Activated naive CD8-positive, alpha-beta T cell treated with anti-CD3 and anti-CD28 coated beads, Interleukin-2, amount 50 U/mL, for 16 hours (primary cell): ENCODE measurements around the gene FDXACB1.
A peak's percentile ranks its signal among the peaks of the same experiment; 100 is the strongest.

Experiments
- DNase-seq: peaks from one replicate; pipeline ENCODE4 v3.0.0-alpha.2; 2020; ENCODE audit warnings: low read depth, low spot score

FDXACB1 gene

GRCh38 chr11:111878849-111879636 lies at the start of gene FDXACB1, which contains the start of gene CFAP68:
Gene FDXACB1 (minus strand): TSS chr11:111879165. CDS start chr11:111879132, 33 bp downstream.
Gene CFAP68 (plus strand): TSS chr11:111879541. CDS start chr11:111879561, 20 bp downstream.
- DNase-seq = peak; percentile 87

GRCh38 chr11:111926505-111927391 lies 47.8 kb upstream of the FDXACB1 start:
- peak; percentile 90 for DNase-seq

GRCh38 chr11:111925953-111926352 lies 47.0 kb upstream of the FDXACB1 start:
- no peak for DNase-seq

- DNase-seq = no peak
Measured at GRCh38 chr11:111923951-111924350, 45.0 kb upstream of the FDXACB1 start.

GRCh38 chr11:111923351-111923788 lies 44.4 kb upstream of the FDXACB1 start:
- DNase-seq = no peak

- DNase-seq = no peak
Measured at GRCh38 chr11:111922803-111923202, 43.8 kb upstream of the FDXACB1 start.

GRCh38 chr11:111921541-111922230 lies 42.7 kb upstream of the FDXACB1 start:
- DNase-seq = no peak

GRCh38 chr11:111920908-111921307 lies 41.9 kb upstream of the FDXACB1 start:
- DNase-seq = no peak

- no peak for DNase-seq
Measured at GRCh38 chr11:111918390-111919256, 39.7 kb upstream of the FDXACB1 start, which contains the start of gene C11orf52. Gene C11orf52 (plus strand): TSS chr11:111918913. CDS start chr11:111918973, 60 bp downstream.

- DNase-seq = no peak
Measured at GRCh38 chr11:111917788-111918187, 38.8 kb upstream of the FDXACB1 start.

GRCh38 chr11:111917312-111917711 lies 38.3 kb upstream of the FDXACB1 start:
- no peak for DNase-seq

- DNase-seq = no peak
Measured at GRCh38 chr11:111916768-111917167, 37.8 kb upstream of the FDXACB1 start.

- DNase-seq = no peak
Measured at GRCh38 chr11:111913997-111914396, 35.0 kb upstream of the FDXACB1 start.

- DNase-seq = no peak
Measured at GRCh38 chr11:111913031-111913861, 34.3 kb upstream of the FDXACB1 start.

GRCh38 chr11:111912535-111912934 lies 33.6 kb upstream of the FDXACB1 start, which contains the start of gene HSPB2:
Gene HSPB2 (plus strand): TSS chr11:111912734. CDS start chr11:111912830, 96 bp downstream.
- no peak for DNase-seq

- no peak for DNase-seq
Measured at GRCh38 chr11:111911563-111912401, 32.8 kb upstream of the FDXACB1 start, which contains the start of gene CRYAB. Gene CRYAB (minus strand): TSS chr11:111911770. CDS start chr11:111911724, 46 bp downstream.

- DNase-seq = no peak
Measured at GRCh38 chr11:111910676-111911562, 32.0 kb upstream of the FDXACB1 start.

- no peak for DNase-seq
Measured at GRCh38 chr11:111909378-111909777, 30.4 kb upstream of the FDXACB1 start.
